Adrenal gland (tissue), 12 donors: ENCODE measurements around the gene PER3. TPM values are rescaled to one million over a fixed set of nuclear protein-coding genes. Genes with fewer than 3 reads are reported as not detected.

Source experiments
- DNase-seq, 7 donors: peaks; one replicate each; pipeline ENCODE4 v3.0.0-alpha.2; 2019 to 2020
- H3K27ac ChIP-seq, 5 donors: fragments of 200-600 bp; sonication (generic) in 4 of 5; 1 replicate in 3 of 5; 2 replicates in 2 of 5; pipeline versions ENCODE4 v1.5.1 to v1.8.0; 2016 to 2020; ENCODE audit warnings: mild to moderate bottlenecking in 1 of 5
- H3K27me3 ChIP-seq: fragments of 200-600 bp; 2 replicates; pipeline ENCODE4 v1.8.0; 2021
- H3K36me3 ChIP-seq, 2 donors: fragments of 200-600 bp; replicated peaks in 1 of 2; 1 replicate in 1 of 2; 2 replicates in 1 of 2; pipeline versions ENCODE4 v1.5.1 to v1.8.0; 2018 to 2022
- H3K4me1 ChIP-seq, 2 donors: fragments of 200-600 bp; replicated peaks in 1 of 2; 1 replicate in 1 of 2; 2 replicates in 1 of 2; pipeline versions ENCODE4 v1.5.1 to v1.8.0; 2018 to 2021
- H3K4me3 ChIP-seq, 4 donors: fragments of 200-600 bp; sonication (generic) in 3 of 4; one replicate each; pipeline ENCODE4 v1.5.1; 2016 to 2018
- H3K9me3 ChIP-seq, 3 donors: fragments of 200-600 bp; sonication (generic) in 1 of 3; replicated peaks in 1 of 3; 1 replicate in 2 of 3; 2 replicates in 1 of 3; pipeline versions ENCODE4 v1.5.1 to v1.8.0; 2016 to 2021
- CTCF ChIP-seq, 6 experiments: fragments of 450-650 bp in 4 of 6; fragments of 200-600 bp in 2 of 6; sonication (generic) in 1 of 6; IDR thresholded peaks; 1 replicate in 5 of 6; 2 replicates in 1 of 6; pipeline versions ENCODE4 v1.5.1 to v1.8.0; 2016 to 2021; ENCODE audit warnings: antibody characterized with exemption in 6 of 6, mild to moderate bottlenecking in 2 of 6, moderate library complexity in 1 of 6
- POLR2A ChIP-seq, 2 donors: fragments of 450-650 bp; IDR thresholded peaks; one replicate each; pipeline ENCODE4 v1.6.1; 2017; ENCODE audit warnings: antibody characterized with exemption in 2 of 2, mild to moderate bottlenecking in 2 of 2, moderate library complexity in 1 of 2
- WGBS, 4 donors: extraction: QIAGEN DNeasy Blood & Tissue Kit in 2 of 4; methylation state at CpG; one replicate each; pipeline versions ENCODE4 v1.1.5 to v1.1.7; 2013 to 2017; 5-methylcytosine and 5-hydroxymethylcytosine counted together
- intact Hi-C, 2 donors: fragments of 100-400 bp; cut with DNase I; formaldehyde crosslinking; loops; one replicate each; pipeline versions ENCODE4 v1.14.1 to v1.15.0; 2022 to 2023
- polyA plus RNA-seq, 3 donors: library from polyadenylated mRNA; stranded (reverse); fragments of 200-250 nt in 2 of 3; fragments of 350-450 nt in 1 of 3; fragmentation: Illumina TruSeq in 1 of 3; extraction: RNeasy Lipid Tissue Mini Kit (QIAGEN cat#74804) in 1 of 3; gene quantifications; one replicate each; pipeline ENCODE4 v1.2.3, GENCODE V29; 2013 to 2014
- total RNA-seq, 9 donors: library from RNA; depleted of rRNA in 4 of 9; stranded (reverse); fragments of >200 nt in 4 of 9; fragments of 120-200 nt in 1 of 9; fragmentation: NEBNext Ultra II Directional in 1 of 9; extraction: Animal tissue kit (Norgen Biotek cat#: 25700) in 1 of 9; gene quantifications; one replicate each; pipeline versions ENCODE4 v1.1.0 to v1.2.4, GENCODE V29; 2013 to 2023
- donor health status: healthy with polysubstance abuse.
- donor health status: Bipolar disorder and iron deficiency.
- donor health status: DM: yes; HTN: yes; CAD: no.
- donor health status: DM: no; HTN: no; CAD: no.
- donor health status: DM: no; HTN: no; CAD: no.
- donor health status: DM: yes; HTN: yes; CAD: no.

The PER3 gene
- total and polyA plus RNA-seq, 12 donors: 8.8 to 29.0 (median 16.9) TPM

- WGBS, 4 donors: 17 to 44% (median 24%) methylated on average over 1 of the region's 1 CpG
These were observed 24.3 kb downstream of the PER3 start for GRCh38 chr1:7808253-7808844.

GRCh38 chr1:7809742-7810141, 25.7 kb downstream of the PER3 start:
- intact Hi-C loops: loop anchor here in 1 of 2 donors (10.0 kb wide), 1 partner anchor 95 kb away; no protein-coding TSS in a partner anchor

More at GRCh38 chr1:7808253-7808844, 24.3 kb downstream of the PER3 start:
- TF ChIP-seq CTCF (IDR thresholded peaks at IDR 0.05): peak; percentile 21 to 52 (median 46)
- no peak for TF ChIP-seq POLR2A (IDR thresholded peaks at IDR 0.05)
- Histone ChIP-seq H3K4me1 (no peaks in the 10 kb centered on the region), H3K27ac (no peak overlapping the region), H3K36me3 (peaks cover 0 to 56% of the 10 kb centered on the region in 2 donors), H3K27me3 (no peaks in the 10 kb centered on the region), H3K9me3 (no peaks in the 10 kb centered on the region), H3K4me3 (no peak overlapping the region)
- DNase-seq: no peak
- intact Hi-C loops: no loop called here

GRCh38 chr1:7810395-7810794, 26.3 kb downstream of the PER3 start:
- peak overlapping the region in 2 of 5 donors; percentile 26 to 38 for H3K27ac ChIP-seq
- intact Hi-C loops: loop anchor here in 1 of 2 donors (10.0 kb wide), 1 partner anchor 94 kb away; no protein-coding TSS in a partner anchor
- H3K36me3 ChIP-seq: peaks cover 0 to 47% of the 10 kb centered on the region in 2 donors
- no peaks in the 10 kb centered on the region for H3K9me3 ChIP-seq
- peak; percentile 82 to 92 (median 87) for DNase-seq
- TF ChIP-seq CTCF (IDR thresholded peaks at IDR 0.05) (no peak), POLR2A (IDR thresholded peaks at IDR 0.05) (no peak)
- H3K27me3 ChIP-seq: no peaks in the 10 kb centered on the region
- no peak overlapping the region for H3K4me3 ChIP-seq
- WGBS, 4 donors: 28 to 54% (median 37%) methylated on average over 7 of the region's 7 CpGs
- no peaks in the 10 kb centered on the region for H3K4me1 ChIP-seq

More at GRCh38 chr1:7809742-7810141, 25.7 kb downstream of the PER3 start:
- H3K36me3 ChIP-seq: peaks cover 0 to 53% of the 10 kb centered on the region in 2 donors
- H3K27me3 ChIP-seq: no peaks in the 10 kb centered on the region
- no peaks in the 10 kb centered on the region for H3K9me3 ChIP-seq
- 94 to 97% (median 96%) methylated on average over 13 of the region's 13 CpGs for WGBS, 4 donors
- H3K4me3 ChIP-seq: no peak overlapping the region
- H3K27ac ChIP-seq: peak overlapping the region in 1 of 5 donors; percentile 38
- no peak for DNase-seq
- TF ChIP-seq POLR2A (IDR thresholded peaks at IDR 0.05): no peak
- no peak for TF ChIP-seq CTCF (IDR thresholded peaks at IDR 0.05)
- no peaks in the 10 kb centered on the region for H3K4me1 ChIP-seq

GRCh38 chr1:7811476-7811875, 27.4 kb downstream of the PER3 start:
- TF ChIP-seq CTCF (IDR thresholded peaks at IDR 0.05) (no peak), POLR2A (IDR thresholded peaks at IDR 0.05) (no peak)
- Histone ChIP-seq H3K4me3 (no peak overlapping the region), H3K27me3 (no peaks in the 10 kb centered on the region), H3K9me3 (no peaks in the 10 kb centered on the region), H3K27ac (no peak overlapping the region), H3K4me1 (no peaks in the 10 kb centered on the region), H3K36me3 (peaks cover 0 to 37% of the 10 kb centered on the region in 2 donors)
- 90 to 96% (median 92%) methylated on average over 6 of the region's 6 CpGs for WGBS, 4 donors
- no peak for DNase-seq
- intact Hi-C loops: loop anchor here in 1 of 2 donors (10.0 kb wide), 1 partner anchor 93 kb away; no protein-coding TSS in a partner anchor
